ENCODE data around the gene BLTP3A.
"Not testable (repeated sequence)": the region's sequence is repeated elsewhere in the genome, so short reads cannot be mapped to it uniquely, and the experiment has no call there.

The BLTP3A gene

DNA sequence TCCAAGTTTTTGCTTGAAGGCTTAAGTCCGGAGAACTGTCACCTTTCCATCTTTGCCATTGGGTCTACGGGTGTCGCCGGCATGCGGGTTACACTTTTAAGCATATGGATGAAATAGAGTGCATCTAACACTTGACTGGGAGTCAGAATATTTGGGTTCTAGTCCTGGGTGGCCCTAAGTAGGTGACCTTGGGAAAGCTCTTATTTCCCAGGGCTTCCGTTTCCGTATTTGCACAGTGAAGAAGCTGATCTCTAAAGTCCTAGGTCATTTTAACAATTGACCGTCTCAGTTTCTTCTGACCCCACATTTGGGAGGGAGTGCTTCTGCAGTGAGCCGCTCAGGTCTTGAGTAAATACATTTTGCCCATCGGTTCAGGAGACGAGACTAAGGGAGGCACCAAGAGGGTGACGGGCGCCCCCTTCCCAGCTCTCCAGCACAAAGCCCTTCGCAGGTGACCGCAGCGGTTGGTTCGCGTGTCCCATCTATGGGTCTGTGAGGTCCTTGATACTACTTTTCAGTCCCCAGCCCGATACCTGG lies 651 bp upstream of the BLTP3A start:
- no peak for FAIRE-seq

DNA sequence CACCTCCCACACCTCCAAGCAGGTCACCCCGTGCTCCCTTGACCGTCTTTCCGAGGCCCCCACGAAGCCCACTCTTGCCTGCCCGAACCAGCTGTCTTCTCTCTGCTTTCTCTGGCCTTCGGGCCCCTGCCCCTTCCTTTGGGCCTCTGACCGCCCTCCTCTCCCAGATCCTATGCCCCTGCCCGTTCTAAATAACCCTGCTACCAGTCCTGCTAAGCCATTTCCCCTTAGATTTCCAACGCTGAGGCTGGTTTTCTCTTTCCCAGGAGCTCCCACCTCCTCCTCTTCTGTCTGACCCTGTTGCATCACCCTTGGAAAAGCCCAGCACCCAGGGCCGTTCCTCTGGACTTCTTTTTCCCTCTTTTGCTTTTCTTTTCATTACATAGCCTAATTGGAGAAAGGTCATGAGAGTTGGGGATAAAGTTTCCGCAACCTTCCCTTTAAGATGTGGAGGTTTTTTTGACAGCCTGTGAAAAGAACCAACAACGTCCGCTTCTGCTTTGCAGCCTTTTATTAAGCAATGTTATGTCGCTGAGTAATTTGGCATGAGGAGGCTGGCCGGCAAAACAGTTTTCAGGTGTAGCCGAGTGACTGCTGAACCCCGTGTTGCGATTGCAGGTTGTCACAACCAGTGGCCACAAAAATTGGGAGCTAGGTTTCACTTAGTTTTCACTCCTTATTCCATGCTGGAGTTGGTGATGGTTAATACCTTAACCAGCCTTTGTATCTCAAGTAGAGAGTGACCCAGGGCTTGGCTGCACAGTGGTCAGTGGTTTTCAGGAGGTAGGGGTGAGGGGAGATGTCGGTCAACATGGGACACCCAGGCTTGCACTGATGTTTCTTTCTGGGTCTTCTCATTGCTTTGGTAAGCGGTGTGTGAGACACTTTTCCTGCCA lies 970 bp downstream of the BLTP3A start:
- FAIRE-seq = no peak

DNA sequence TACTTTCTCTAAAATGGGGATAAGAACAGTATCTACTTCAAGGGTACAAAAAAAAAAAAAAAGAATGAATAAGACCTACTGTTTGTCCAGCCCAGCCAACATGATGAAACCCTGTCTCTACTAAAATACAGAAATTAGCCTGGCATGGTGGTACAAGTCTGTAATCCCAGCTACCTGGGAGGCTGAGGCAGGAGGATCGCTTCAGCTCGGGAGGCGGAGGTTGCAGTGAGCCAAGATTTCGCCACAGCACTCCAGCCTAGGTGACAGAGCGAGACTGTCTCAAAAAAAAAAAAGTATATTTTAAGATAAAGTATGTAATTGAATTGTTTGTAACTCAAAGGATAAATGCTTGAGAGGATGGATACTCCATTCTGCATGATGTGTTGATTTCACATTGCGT lies 2.0 kb downstream of the BLTP3A start:
- FAIRE-seq = no peak

DNA sequence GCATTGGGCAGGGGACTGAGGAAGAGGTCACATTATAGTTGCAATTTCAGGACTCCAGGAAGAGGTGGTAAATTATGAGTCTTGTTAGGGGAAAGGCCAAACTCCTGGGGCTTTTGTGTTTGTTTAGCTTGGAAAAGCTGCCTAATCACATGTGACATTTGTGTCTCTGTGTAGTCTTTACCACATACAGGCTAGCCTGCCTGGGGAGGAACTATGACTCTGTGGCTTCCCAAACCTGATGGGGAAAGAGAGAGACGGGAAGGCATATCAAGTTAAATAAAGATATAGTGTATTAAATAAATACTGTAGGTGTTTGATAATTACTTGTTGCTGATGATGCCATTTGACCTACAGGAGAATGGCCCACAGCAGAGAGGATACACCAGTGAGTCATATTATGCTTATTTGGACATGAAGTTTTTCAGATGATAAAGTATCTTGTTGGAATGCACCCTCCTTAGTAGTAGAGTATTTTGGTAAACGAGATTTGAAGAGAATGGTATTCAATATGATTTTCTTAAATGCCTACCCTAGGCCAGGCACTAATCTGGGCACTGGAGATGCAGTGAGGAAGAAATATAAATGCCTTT lies 4.0 kb downstream of the BLTP3A start:
- FAIRE-seq = no peak

GRCh38 chr6:34798057-34798456 lies 6.2 kb downstream of the BLTP3A start:
- no peak for FAIRE-seq

- no peak for FAIRE-seq
These were observed 7.7 kb downstream of the BLTP3A start for GRCh38 chr6:34799547-34799946.

- FAIRE-seq = no peak
These were observed 12.7 kb downstream of the BLTP3A start for GRCh38 chr6:34804543-34804942.

- FAIRE-seq = not testable (repeated sequence)
These were observed 13.2 kb downstream of the BLTP3A start for GRCh38 chr6:34805074-34805473.

- FAIRE-seq = no peak
These were observed 15.0 kb downstream of the BLTP3A start for GRCh38 chr6:34806738-34807453.

DNA sequence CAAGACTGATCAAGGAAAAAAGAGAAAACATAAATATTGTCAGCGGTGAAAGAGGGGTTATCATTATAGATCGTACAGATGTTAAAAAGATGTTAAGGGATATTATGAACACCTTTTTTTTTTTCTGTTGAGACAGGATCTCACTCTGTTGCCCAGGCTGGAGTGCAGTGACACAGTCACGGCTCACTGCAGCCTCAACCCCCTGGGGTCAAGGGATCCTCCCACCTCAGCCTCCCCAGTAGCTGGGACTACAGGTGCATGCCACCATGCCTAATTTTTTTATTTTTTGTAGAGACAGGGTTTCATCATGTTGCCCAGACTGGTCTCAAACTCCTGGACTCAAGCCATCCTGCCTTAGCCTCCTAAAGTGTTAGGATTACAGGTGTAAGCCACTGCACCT lies 16.6 kb downstream of the BLTP3A start:
- not testable (repeated sequence) for FAIRE-seq

DNA sequence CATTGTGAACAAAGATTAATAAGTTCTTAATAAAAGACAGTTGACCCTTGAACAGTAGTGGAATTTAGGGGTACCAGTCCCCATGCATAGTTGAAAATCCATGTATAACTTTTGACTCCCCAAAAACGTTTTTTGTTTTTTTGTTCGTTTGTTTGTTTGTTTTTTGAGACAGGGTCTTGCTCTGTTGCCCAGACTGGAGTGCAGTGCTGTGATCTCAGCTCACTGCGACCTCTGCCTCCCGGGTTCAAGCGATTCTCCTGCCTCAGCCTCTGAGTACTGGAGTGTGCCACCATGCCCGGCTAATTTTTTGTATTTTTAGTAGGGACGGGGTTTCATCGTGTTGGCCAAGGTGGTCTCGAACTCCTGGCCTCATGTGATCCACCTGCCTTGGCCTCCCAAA lies 17.5 kb downstream of the BLTP3A start:
- FAIRE-seq = not testable (repeated sequence)

DNA sequence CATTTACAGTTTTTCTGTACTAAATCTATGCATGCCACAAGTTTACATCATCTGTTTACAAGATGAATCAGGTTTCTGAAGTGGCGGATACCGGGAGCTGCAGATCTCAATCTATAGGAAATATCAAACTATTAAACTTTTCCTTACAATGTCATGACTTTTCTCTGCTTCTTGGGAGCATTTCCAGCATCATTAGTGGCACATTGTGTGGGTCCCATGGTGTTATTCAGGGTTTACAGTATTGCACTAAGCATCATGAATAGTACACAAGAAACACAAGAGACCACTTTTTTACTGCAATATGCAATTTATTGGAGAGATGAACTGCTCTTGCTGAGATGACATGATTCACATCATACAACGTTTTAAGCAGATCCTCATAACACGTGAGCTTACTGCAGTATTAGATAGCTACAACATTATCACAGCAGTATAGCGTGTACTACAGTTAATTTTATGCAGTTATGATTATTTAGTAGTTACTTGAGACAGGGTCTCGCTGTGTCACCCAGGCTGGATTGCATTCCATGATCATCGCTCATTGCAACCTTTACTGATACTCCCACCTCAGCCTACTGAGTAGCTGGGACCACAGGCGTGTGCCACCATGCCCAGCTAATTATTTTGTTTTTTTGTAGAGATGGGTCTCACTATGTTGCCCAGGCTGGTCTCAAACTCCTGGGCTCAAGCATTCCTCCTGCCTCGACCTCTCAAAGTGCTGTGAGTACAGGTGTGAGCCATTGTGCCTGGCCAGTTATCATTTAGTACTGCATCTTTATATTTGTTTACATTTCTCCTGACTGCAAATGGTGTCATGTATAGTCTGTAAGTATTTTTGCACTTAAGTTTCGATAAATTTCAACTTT lies 18.4 kb downstream of the BLTP3A start:
- FAIRE-seq = no peak

- no peak for FAIRE-seq
These were observed 19.2 kb downstream of the BLTP3A start for GRCh38 chr6:34810936-34811632.

GRCh38 chr6:34813028-34813713 lies 21.3 kb downstream of the BLTP3A start:
- no peak for FAIRE-seq

GRCh38 chr6:34816635-34817301 lies 24.9 kb downstream of the BLTP3A start:
- no peak for FAIRE-seq

GRCh38 chr6:34817446-34817845 lies 25.6 kb downstream of the BLTP3A start:
- no peak for FAIRE-seq

- FAIRE-seq = not testable (repeated sequence)
These were observed 27.1 kb downstream of the BLTP3A start for GRCh38 chr6:34818872-34819570.

DNA sequence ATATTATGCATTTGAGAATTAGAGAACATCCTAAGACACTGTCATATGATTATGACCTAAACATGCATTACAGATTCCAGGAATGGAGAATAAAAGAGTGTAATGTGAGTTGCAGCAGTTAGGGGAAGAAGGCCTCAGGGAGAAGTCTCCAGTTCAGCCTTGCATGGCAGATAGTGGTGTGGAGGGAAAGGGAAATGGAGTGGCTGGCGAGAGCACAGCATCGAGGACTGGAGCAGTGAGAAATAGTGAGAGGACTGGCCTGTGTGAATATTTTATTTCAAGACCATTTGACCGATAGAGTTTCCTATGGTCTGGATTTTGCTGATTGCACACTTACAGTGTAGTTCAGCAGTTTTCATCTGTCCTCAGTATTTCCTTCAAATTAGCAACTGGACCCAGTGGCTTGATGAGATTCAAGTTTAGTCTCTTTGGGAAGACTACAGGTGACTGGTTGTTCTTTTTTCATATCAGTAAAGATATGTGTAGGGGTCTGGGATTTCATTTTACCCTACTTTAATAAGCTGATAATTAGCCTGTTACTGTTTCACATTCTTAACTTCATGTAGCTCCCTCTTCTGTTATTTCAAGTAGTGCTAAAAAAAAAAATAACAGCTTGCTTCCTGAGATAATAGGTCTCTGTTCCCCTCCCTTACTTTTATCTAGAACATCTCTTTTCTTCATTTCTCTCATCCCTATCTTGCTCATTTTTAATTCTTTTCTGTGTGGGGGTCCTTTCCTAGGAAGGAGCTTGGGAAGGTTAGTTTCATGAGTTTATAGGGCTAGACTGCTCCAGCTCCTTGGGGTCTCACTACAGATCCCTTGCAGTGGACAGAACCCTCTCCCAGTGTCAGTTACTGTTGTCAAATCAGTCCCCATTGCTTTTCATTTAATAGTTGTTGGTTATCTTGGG lies 27.9 kb downstream of the BLTP3A start:
- FAIRE-seq = no peak

- FAIRE-seq = no peak
These were observed 37.3 kb downstream of the BLTP3A start for GRCh38 chr6:34829137-34829536.
